ENCODE measurements around the gene AMELX.

Gene AMELX

DNA sequence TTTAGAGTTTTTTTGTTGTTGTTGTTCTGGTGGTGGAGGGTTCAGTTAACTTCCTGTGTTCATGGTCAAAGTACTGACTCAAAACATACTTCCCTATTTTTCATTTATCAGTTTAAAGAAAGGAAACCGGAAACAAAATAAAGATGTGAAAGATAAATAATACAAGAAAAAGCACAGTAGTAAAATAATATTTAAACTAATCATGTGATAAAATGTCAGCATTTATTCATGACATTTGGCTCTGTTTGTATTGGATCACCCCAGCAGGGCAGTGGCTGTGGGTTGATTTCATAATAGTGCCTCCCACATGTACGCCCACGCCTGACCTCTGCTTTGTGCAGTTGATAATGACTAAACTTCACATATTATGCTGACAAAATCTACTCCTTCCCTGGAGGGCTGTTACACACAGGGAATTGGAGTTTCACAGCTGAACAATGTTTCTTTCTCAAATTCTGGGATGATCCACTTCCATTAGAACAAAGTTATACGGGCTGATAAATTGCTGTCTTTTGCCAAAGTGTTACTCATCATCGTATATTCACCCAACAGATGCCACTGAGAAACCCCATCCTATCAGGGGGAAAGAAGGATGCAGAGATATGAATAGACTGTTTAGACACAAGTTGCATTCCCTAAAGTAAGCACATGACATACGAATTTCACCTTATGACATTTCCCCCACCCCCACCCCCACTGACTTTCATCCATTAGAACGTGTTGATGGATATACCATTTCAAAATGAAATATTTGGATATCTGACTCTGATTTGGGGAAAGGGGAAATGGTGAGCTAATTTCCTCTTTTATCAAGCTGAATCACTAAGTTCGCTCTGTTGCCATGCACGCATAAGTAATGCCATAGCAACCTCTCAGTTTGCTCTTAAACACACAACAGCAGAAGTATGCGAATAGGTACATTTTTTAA lies 48.3 kb downstream of the AMELX start:
- no peaks in the 10 kb centered on the region for H3K27me3 ChIP-seq (ENCODE audit: control insufficient read depth, insufficient read depth, low read length)

DNA sequence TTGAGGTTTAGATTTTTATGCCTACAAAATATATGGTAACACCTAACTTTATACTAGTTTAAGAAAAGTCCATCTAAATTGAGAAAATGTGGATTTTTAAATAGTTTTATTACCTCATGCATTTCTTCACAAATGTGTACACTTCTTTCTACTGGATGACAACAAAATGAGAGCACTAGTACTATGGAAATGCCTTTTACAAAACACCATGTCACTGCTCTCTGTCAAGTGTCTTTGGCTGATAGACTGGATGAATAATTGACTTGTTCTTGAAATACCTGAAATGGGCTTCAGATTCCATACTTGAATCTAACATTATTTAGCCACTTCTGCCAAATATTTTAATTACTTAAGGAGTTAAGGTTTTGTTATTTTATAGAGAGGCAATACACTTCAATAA lies 49.5 kb downstream of the AMELX start:
- Histone ChIP-seq H2AFZ (no peak overlapping the region), H3K4me3 (ENCODE audit: low read depth, low read length) (no peak overlapping the region), H3K9ac (no peak overlapping the region), H3K27ac (peak overlapping the region; percentile 88), H3K79me2 (no peaks in the 10 kb centered on the region), H3K4me1 (no peaks in the 10 kb centered on the region), H3K9me3 (ENCODE audit: control insufficient read depth, low read length) (no peaks in the 10 kb centered on the region), H3K36me3 (ENCODE audit: control insufficient read depth, insufficient read depth, low read length) (no peaks in the 10 kb centered on the region), H3K4me2 (ENCODE audit: low read length) (no peak overlapping the region), H3K27me3 (ENCODE audit: control insufficient read depth, insufficient read depth, low read length) (no peaks in the 10 kb centered on the region)
- TF ChIP-seq, protein P1, sequence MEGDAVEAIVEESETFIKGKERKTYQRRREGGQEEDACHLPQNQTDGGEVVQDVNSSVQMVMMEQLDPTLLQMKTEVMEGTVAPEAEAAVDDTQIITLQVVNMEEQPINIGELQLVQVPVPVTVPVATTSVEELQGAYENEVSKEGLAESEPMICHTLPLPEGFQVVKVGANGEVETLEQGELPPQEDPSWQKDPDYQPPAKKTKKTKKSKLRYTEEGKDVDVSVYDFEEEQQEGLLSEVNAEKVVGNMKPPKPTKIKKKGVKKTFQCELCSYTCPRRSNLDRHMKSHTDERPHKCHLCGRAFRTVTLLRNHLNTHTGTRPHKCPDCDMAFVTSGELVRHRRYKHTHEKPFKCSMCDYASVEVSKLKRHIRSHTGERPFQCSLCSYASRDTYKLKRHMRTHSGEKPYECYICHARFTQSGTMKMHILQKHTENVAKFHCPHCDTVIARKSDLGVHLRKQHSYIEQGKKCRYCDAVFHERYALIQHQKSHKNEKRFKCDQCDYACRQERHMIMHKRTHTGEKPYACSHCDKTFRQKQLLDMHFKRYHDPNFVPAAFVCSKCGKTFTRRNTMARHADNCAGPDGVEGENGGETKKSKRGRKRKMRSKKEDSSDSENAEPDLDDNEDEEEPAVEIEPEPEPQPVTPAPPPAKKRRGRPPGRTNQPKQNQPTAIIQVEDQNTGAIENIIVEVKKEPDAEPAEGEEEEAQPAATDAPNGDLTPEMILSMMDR (IDR thresholded peaks at IDR 0.05): no peak

More for the DNA sequence above, 48.3 kb downstream of the AMELX start:
- peak overlapping the region; percentile 50 for H2AFZ ChIP-seq
- TF ChIP-seq, protein P1 (IDR thresholded peaks at IDR 0.05): no peak
- no peaks in the 10 kb centered on the region for H3K9me3 ChIP-seq (ENCODE audit: control insufficient read depth, low read length)
- H3K4me1 ChIP-seq: no peaks in the 10 kb centered on the region
- no peaks in the 10 kb centered on the region for H3K36me3 ChIP-seq (ENCODE audit: control insufficient read depth, insufficient read depth, low read length)
- H3K27ac ChIP-seq: peak overlapping the region; percentile 88
- no peak overlapping the region for H3K4me2 ChIP-seq (ENCODE audit: low read length)
- no peaks in the 10 kb centered on the region for H3K79me2 ChIP-seq
- no peak overlapping the region for H3K4me3 ChIP-seq (ENCODE audit: low read depth, low read length)
- no peak overlapping the region for H3K9ac ChIP-seq

DNA sequence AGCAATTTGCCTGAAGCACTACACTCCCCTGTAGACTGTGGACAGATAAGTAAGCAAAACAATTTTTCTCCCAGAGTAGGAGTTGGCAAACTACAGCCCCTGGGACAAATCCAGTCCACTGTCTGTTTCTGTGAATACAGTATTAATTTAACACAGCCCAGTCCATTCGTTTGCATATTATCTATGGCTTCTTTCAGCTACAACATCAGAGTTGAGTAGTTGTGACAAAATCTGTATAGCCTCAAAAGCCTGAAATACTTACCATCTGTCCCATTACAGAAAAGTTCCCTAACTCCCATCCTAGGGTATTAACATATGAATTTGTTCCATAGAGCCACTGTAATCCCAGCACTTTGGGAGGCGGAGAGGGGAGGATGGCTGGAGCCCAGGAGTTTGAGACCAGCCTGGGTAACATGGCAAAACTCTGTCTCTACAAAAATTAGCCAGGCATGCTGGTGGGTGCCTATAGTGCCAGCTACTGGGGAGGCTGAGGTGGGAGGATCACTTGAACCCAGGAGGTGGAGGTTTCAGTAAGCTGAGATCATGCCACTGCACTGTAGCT lies 53.0 kb downstream of the AMELX start:
- no peaks in the 10 kb centered on the region for H3K4me1 ChIP-seq
- H2AFZ ChIP-seq: no peak overlapping the region
- H3K4me3 ChIP-seq (ENCODE audit: low read depth, low read length): no peak overlapping the region
- no peaks in the 10 kb centered on the region for H3K36me3 ChIP-seq (ENCODE audit: control insufficient read depth, insufficient read depth, low read length)
- no peaks in the 10 kb centered on the region for H3K27me3 ChIP-seq (ENCODE audit: control insufficient read depth, insufficient read depth, low read length)
- no peaks in the 10 kb centered on the region for H3K79me2 ChIP-seq
- H3K9ac ChIP-seq: no peak overlapping the region
- TF ChIP-seq, protein P1 (IDR thresholded peaks at IDR 0.05): no peak
- H3K9me3 ChIP-seq (ENCODE audit: control insufficient read depth, low read length): no peaks in the 10 kb centered on the region
- no peak overlapping the region for H3K4me2 ChIP-seq (ENCODE audit: low read length)
- H3K27ac ChIP-seq: no peak overlapping the region

DNA sequence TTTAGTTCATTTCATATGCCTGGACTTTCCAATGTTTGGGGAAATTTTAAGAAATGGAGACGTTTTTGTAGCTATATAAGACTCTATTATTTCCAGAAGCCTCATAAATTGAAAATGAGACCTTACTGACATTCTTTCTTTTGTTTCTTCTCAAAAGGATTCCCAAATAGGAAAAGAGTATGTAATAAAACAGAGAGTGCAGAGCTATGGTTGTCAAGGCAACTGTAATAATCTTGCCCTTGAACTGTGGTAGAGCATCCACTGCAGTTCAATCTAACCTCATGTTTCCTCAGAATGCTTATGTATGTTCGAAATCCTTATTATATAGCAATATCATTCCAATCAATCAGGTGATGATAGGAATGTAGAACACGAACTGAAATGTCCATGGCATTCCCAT lies 54.1 kb downstream of the AMELX start:
- peaks cover 2% of the 10 kb centered on the region for H3K4me1 ChIP-seq
- H3K9ac ChIP-seq: no peak overlapping the region
- H2AFZ ChIP-seq: no peak overlapping the region
- TF ChIP-seq, protein P1 (IDR thresholded peaks at IDR 0.05): no peak
- H3K4me3 ChIP-seq (ENCODE audit: low read depth, low read length): no peak overlapping the region
- H3K27me3 ChIP-seq (ENCODE audit: control insufficient read depth, insufficient read depth, low read length): no peaks in the 10 kb centered on the region
- H3K4me2 ChIP-seq (ENCODE audit: low read length): no peak overlapping the region
- H3K27ac ChIP-seq: no peak overlapping the region
- no peaks in the 10 kb centered on the region for H3K9me3 ChIP-seq (ENCODE audit: control insufficient read depth, low read length)
- no peaks in the 10 kb centered on the region for H3K79me2 ChIP-seq
- H3K36me3 ChIP-seq (ENCODE audit: control insufficient read depth, insufficient read depth, low read length): no peaks in the 10 kb centered on the region

Data from parathyroid adenoma (tissue), 2 donors.